H9 (cell line): ENCODE data around the gene PTPRJ. TPM values are rescaled to one million over a fixed set of nuclear protein-coding genes. Genes with fewer than 3 reads are reported as not detected.

Experiments
- DNase-seq: peaks from one replicate; pipeline ENCODE4 v3.0.0-alpha.2; 2017
- H2AFZ ChIP-seq: one replicate; pipeline ENCODE4 v1.6.1; 2013; ENCODE audit warnings: mild to moderate bottlenecking, low read length, control low read depth, moderate library complexity
- H2AK5ac ChIP-seq: 2 replicates; pipeline ENCODE4 v1.6.1; 2013; ENCODE audit warnings: low read length, control low read depth, mixed read lengths; ENCODE audit not compliant: insufficient read length
- H2BK120ac ChIP-seq: one replicate; pipeline ENCODE4 v1.6.1; 2013; ENCODE audit warnings: low read depth, mild to moderate bottlenecking, low read length, control low read depth, inconsistent platforms; ENCODE audit not compliant: poor library complexity, severe bottlenecking
- H2BK12ac ChIP-seq: 2 replicates; pipeline ENCODE4 v1.6.1; 2013; ENCODE audit warnings: low read length, control low read depth, mixed read lengths, low read depth; ENCODE audit not compliant: insufficient read length
- H2BK15ac ChIP-seq: 2 replicates; pipeline ENCODE4 v1.6.1; 2013; ENCODE audit warnings: low read depth, low read length, control low read depth
- H2BK20ac ChIP-seq: one replicate; pipeline ENCODE4 v1.6.1; 2013; ENCODE audit warnings: low read depth, mild to moderate bottlenecking, low read length, control low read depth, inconsistent platforms; ENCODE audit not compliant: poor library complexity, severe bottlenecking
- H2BK5ac ChIP-seq: 2 replicates; pipeline ENCODE4 v1.6.1; 2013; ENCODE audit warnings: low read length, control low read depth, mixed read lengths; ENCODE audit not compliant: insufficient read length
- H3K14ac ChIP-seq: 2 replicates; pipeline ENCODE4 v1.6.1; 2013; ENCODE audit warnings: low read length, control low read depth; ENCODE audit not compliant: insufficient read depth
- H3K18ac ChIP-seq: 2 replicates; pipeline ENCODE4 v1.6.1; 2013; ENCODE audit warnings: low read depth, mild to moderate bottlenecking, mixed read lengths, low read length, control low read depth; ENCODE audit not compliant: insufficient read length
- H3K23ac ChIP-seq: 2 replicates; pipeline ENCODE4 v1.6.1; 2013; ENCODE audit warnings: low read length, control low read depth, mixed read lengths, low read depth; ENCODE audit not compliant: insufficient read length
- H3K23me2 ChIP-seq: 2 replicates; pipeline ENCODE4 v1.6.1; 2013; ENCODE audit warnings: low read depth, mild to moderate bottlenecking, mixed read lengths, low read length, control low read depth; ENCODE audit not compliant: insufficient read length, poor library complexity, severe bottlenecking
- H3K27ac ChIP-seq: 2 replicates; pipeline ENCODE4 v1.5.1; 2013; ENCODE audit warnings: low read length, control low read depth, mixed read lengths, low read depth; ENCODE audit not compliant: insufficient read length
- H3K27me3 ChIP-seq: 2 replicates; pipeline ENCODE4 v1.6.1; 2013; ENCODE audit warnings: low read length, control low read depth, inconsistent platforms; ENCODE audit not compliant: insufficient read depth
- H3K4ac ChIP-seq: 2 replicates; pipeline ENCODE4 v1.6.1; 2013; ENCODE audit warnings: low read depth, mild to moderate bottlenecking, control low read depth, inconsistent platforms, low read length, moderate library complexity
- H3K4me1 ChIP-seq: 2 replicates; pipeline ENCODE4 v1.6.1; 2013; ENCODE audit warnings: low read length, control low read depth, inconsistent platforms; ENCODE audit not compliant: insufficient read depth
- H3K4me2 ChIP-seq: 2 replicates; pipeline ENCODE4 v1.6.1; 2013; ENCODE audit warnings: low read length, control low read depth, mixed read lengths; ENCODE audit not compliant: insufficient read length, insufficient read depth
- H3K56ac ChIP-seq: 2 replicates; pipeline ENCODE4 v1.6.1; 2013; ENCODE audit warnings: low read depth, mild to moderate bottlenecking, mixed read lengths, low read length, control low read depth; ENCODE audit not compliant: insufficient read length
- H3K79me1 ChIP-seq: 2 replicates; pipeline ENCODE4 v1.6.1; 2013; ENCODE audit warnings: low read depth, mild to moderate bottlenecking, moderate library complexity, low read length, control low read depth, inconsistent platforms; ENCODE audit not compliant: insufficient read depth, poor library complexity, severe bottlenecking
- H3K79me2 ChIP-seq: 2 replicates; pipeline ENCODE4 v1.6.1; 2013; ENCODE audit warnings: low read length, control low read depth, inconsistent platforms; ENCODE audit not compliant: insufficient read depth
- H3K9ac ChIP-seq: 2 replicates; pipeline ENCODE4 v1.6.1; 2013; ENCODE audit warnings: low read length, control low read depth, mixed read lengths; ENCODE audit not compliant: insufficient read length; ENCODE audit errors: extremely low read depth
- H3K9me3 ChIP-seq: one replicate; pipeline ENCODE4 v1.6.1; 2013; ENCODE audit warnings: low read depth, low read length, inconsistent platforms; ENCODE audit not compliant: control insufficient read depth
- H3T11ph ChIP-seq: one replicate; pipeline ENCODE4 v1.6.1; 2013; ENCODE audit warnings: mild to moderate bottlenecking, low read length, control low read depth, inconsistent platforms
- H4K20me1 ChIP-seq: one replicate; pipeline ENCODE4 v1.6.1; 2013; ENCODE audit not compliant: control insufficient read depth, insufficient read length, insufficient read depth
- H4K5ac ChIP-seq: 2 replicates; pipeline ENCODE4 v1.6.1; 2013; ENCODE audit warnings: low read depth, mild to moderate bottlenecking, mixed read lengths, low read length, control low read depth; ENCODE audit not compliant: insufficient read length
- H4K8ac ChIP-seq: replicated peaks from 2 replicates; pipeline ENCODE4 v1.6.1; 2013; ENCODE audit warnings: low read length, control low read depth, mixed read lengths, low read depth; ENCODE audit not compliant: insufficient read length
- H4K91ac ChIP-seq: 2 replicates; pipeline ENCODE4 v1.6.1; 2013; ENCODE audit warnings: low read depth, mild to moderate bottlenecking, moderate library complexity, mixed read lengths, low read length, control low read depth; ENCODE audit not compliant: insufficient read length
- H3K27ac Mint-ChIP-seq, 3 experiments: 2 replicates in 2 of 3; 3 replicates in 1 of 3; pipeline ENCODE4 v1.8.0; 2020 to 2021; ENCODE audit warnings: mixed read lengths in 3 of 3, mild to moderate bottlenecking in 1 of 3, moderate library complexity in 1 of 3
- H3K27me3 Mint-ChIP-seq: 2 replicates; pipeline ENCODE4 v1.8.0; 2021; ENCODE audit warnings: low read depth, mild to moderate bottlenecking, moderate library complexity, mixed read lengths
- H3K36me3 Mint-ChIP-seq, 3 experiments: 2 replicates in 2 of 3; 3 replicates in 1 of 3; pipeline ENCODE4 v1.8.0; 2020 to 2021; ENCODE audit warnings: low read depth in 3 of 3, mixed read lengths in 3 of 3; ENCODE audit not compliant: insufficient read depth in 1 of 3
- H3K4me1 Mint-ChIP-seq, 2 experiments: 2 replicates each; pipeline ENCODE4 v1.8.0; 2020; ENCODE audit warnings: mixed read lengths in 2 of 2
- H3K4me3 Mint-ChIP-seq, 2 experiments: 2 replicates in 1 of 2; 3 replicates in 1 of 2; pipeline ENCODE4 v1.8.0; 2020 to 2021; ENCODE audit warnings: mild to moderate bottlenecking in 2 of 2, mixed read lengths in 2 of 2, moderate library complexity in 1 of 2
- H3K9me3 Mint-ChIP-seq, 2 experiments: 2 replicates in 1 of 2; 3 replicates in 1 of 2; pipeline ENCODE4 v1.8.0; 2020; ENCODE audit warnings: mild to moderate bottlenecking in 2 of 2, mixed read lengths in 2 of 2, moderate library complexity in 1 of 2
- CTCF ChIP-seq: fragments of 200-600 bp; sonication (generic); conservative IDR thresholded peaks from 3 replicates; pipeline ENCODE4 v1.8.0; 2021; ENCODE audit warnings: antibody characterized with exemption, mild to moderate bottlenecking
- WGBS: extraction: QIAGEN DNeasy Blood & Tissue Kit; methylation state at CpG from one replicate; pipeline ENCODE4 v1.1.7; 2013; ENCODE audit warnings: missing lambda C conversion rate, low lambda C conversion rate, mixed read lengths; ENCODE audit not compliant: insufficient read length; ENCODE audit errors: extremely low coverage; 5-methylcytosine and 5-hydroxymethylcytosine counted together
- total RNA-seq: library from RNA; stranded (reverse); gene quantifications from 2 replicates; pipeline ENCODE4 v1.2.1, GENCODE V29; 2021

PTPRJ gene
- total RNA-seq, 1 experiment from 2014 or later = 10.6 TPM

GRCh38 chr11:48081151-48082010 lies 101.0 kb downstream of the PTPRJ start:
- no peaks in the 10 kb centered on the region for H3K27me3 ChIP-seq
- H2AK5ac ChIP-seq = no peak overlapping the region
- no peak overlapping the region for H4K8ac ChIP-seq
- no peaks in the 10 kb centered on the region for H4K20me1 ChIP-seq
- peaks cover 3 to 19% of the 10 kb centered on the region in 2 experiments; a peak in 3 of 4 replicates for H3K4me1 Mint-ChIP-seq
- DNase-seq = no peak
- H2BK20ac ChIP-seq = no peak overlapping the region
- H3K56ac ChIP-seq = no peak overlapping the region
- H3K23ac ChIP-seq = no peak overlapping the region
- H3K9ac ChIP-seq = no peak overlapping the region
- H3K27me3 Mint-ChIP-seq = no peaks in the 10 kb centered on the region
- H4K91ac ChIP-seq = no peak overlapping the region
- H3T11ph ChIP-seq = no peak overlapping the region
- no peaks in the 10 kb centered on the region for H3K23me2 ChIP-seq
- H2BK5ac ChIP-seq = no peak overlapping the region
- H3K27ac Mint-ChIP-seq = no peak overlapping the region
- no peak for TF ChIP-seq CTCF
- no peaks in the 10 kb centered on the region; a peak in 1 of 7 replicates for H3K36me3 Mint-ChIP-seq
- H3K9me3 Mint-ChIP-seq = no peaks in the 10 kb centered on the region; a peak in 1 of 5 replicates
- H2BK120ac ChIP-seq = no peak overlapping the region
- H3K14ac ChIP-seq = no peak overlapping the region
- no peaks in the 10 kb centered on the region for H3K9me3 ChIP-seq
- H3K79me1 ChIP-seq = no peaks in the 10 kb centered on the region
- no peak overlapping the region for H2AFZ ChIP-seq
- H3K27ac ChIP-seq = no peak overlapping the region
- no peaks in the 10 kb centered on the region for H3K4me1 ChIP-seq
- WGBS = no CpG with 5 or more reads among the region's 19 CpGs
- H3K4ac ChIP-seq = no peak overlapping the region
- H3K18ac ChIP-seq = no peak overlapping the region
- no peak overlapping the region for H2BK15ac ChIP-seq
- no peak overlapping the region for H4K5ac ChIP-seq
- H2BK12ac ChIP-seq = no peak overlapping the region
- H3K4me3 Mint-ChIP-seq = no peak overlapping the region; a peak in 1 of 5 replicates
- no peak overlapping the region for H3K4me2 ChIP-seq
- H3K79me2 ChIP-seq = no peaks in the 10 kb centered on the region
